ENCODE measurements around the gene ST6GAL2. TPM values are rescaled to one million over a fixed set of nuclear protein-coding genes. Genes with fewer than 3 reads are reported as not detected.

Gene ST6GAL2
- total and polyA plus RNA-seq, 2 experiments from 2014 or later, result 13.4 to 25.7 TPM

- Mint-ChIP-seq H3K27me3 (ENCODE audit: insufficient read depth, low read depth, poor library complexity) (peaks cover 2% of the 10 kb centered on the region), H3K36me3 (ENCODE audit: low read depth) (peaks cover 8% of the 10 kb centered on the region; the same call in 2 of the 3 replicates), H3K27ac (no peak overlapping the region), H3K4me1 (peaks cover 32% of the 10 kb centered on the region), H3K4me3 (no peak overlapping the region), H3K9me3 (peaks cover 12% of the 10 kb centered on the region; the same call in 2 of the 3 replicates)
- no peak overlapping the region for H2AFZ ChIP-seq
- ATAC-seq (no peak), DNase-seq (ENCODE audit: low spot score) (no peak)
- no peak overlapping the region for H3K4me3 ChIP-seq
- no peaks in the 10 kb centered on the region for H3K27me3 ChIP-seq (ENCODE audit: insufficient read depth)
- H3F3A ChIP-seq (replicated peaks; ENCODE audit: low read depth), result 0 out of 2 replicates have a peak, but pooled peaks cover 6% of the 10 kb centered on the region
- no peaks in the 10 kb centered on the region for H3K36me3 ChIP-seq (ENCODE audit: insufficient read depth)
- H3K4me2 ChIP-seq, result no peak overlapping the region
- TF ChIP-seq NANOG (IDR thresholded peaks at IDR 0.05; ENCODE audit: borderline replicate concordance) (no peak), STAT1 (IDR thresholded peaks at IDR 0.05; ENCODE audit: unreplicated experiment) (no peak), POLR2AphosphoS5 (IDR thresholded peaks at IDR 0.05; ENCODE audit: low read depth) (no peak), CREB1 (CRISPR knock-in tag; IDR thresholded peaks at IDR 0.05; ENCODE audit: low read depth) (no peak), ZNF114 (CRISPR knock-in tag; IDR thresholded peaks at IDR 0.05) (no peak), ZNF331 (CRISPR knock-in tag; IDR thresholded peaks at IDR 0.05; ENCODE audit: low read depth) (no peak), JUNB (IDR thresholded peaks at IDR 0.05; ENCODE audit: unreplicated experiment) (no peak), ETS1 (IDR thresholded peaks at IDR 0.05) (no peak), EZH2phosphoT487 (IDR thresholded peaks at IDR 0.05; ENCODE audit: unreplicated experiment) (no peak), EZH2 (IDR thresholded peaks at IDR 0.05; ENCODE audit: low read depth, unreplicated experiment) (no peak)
- TF ChIP-seq, protein P1, sequence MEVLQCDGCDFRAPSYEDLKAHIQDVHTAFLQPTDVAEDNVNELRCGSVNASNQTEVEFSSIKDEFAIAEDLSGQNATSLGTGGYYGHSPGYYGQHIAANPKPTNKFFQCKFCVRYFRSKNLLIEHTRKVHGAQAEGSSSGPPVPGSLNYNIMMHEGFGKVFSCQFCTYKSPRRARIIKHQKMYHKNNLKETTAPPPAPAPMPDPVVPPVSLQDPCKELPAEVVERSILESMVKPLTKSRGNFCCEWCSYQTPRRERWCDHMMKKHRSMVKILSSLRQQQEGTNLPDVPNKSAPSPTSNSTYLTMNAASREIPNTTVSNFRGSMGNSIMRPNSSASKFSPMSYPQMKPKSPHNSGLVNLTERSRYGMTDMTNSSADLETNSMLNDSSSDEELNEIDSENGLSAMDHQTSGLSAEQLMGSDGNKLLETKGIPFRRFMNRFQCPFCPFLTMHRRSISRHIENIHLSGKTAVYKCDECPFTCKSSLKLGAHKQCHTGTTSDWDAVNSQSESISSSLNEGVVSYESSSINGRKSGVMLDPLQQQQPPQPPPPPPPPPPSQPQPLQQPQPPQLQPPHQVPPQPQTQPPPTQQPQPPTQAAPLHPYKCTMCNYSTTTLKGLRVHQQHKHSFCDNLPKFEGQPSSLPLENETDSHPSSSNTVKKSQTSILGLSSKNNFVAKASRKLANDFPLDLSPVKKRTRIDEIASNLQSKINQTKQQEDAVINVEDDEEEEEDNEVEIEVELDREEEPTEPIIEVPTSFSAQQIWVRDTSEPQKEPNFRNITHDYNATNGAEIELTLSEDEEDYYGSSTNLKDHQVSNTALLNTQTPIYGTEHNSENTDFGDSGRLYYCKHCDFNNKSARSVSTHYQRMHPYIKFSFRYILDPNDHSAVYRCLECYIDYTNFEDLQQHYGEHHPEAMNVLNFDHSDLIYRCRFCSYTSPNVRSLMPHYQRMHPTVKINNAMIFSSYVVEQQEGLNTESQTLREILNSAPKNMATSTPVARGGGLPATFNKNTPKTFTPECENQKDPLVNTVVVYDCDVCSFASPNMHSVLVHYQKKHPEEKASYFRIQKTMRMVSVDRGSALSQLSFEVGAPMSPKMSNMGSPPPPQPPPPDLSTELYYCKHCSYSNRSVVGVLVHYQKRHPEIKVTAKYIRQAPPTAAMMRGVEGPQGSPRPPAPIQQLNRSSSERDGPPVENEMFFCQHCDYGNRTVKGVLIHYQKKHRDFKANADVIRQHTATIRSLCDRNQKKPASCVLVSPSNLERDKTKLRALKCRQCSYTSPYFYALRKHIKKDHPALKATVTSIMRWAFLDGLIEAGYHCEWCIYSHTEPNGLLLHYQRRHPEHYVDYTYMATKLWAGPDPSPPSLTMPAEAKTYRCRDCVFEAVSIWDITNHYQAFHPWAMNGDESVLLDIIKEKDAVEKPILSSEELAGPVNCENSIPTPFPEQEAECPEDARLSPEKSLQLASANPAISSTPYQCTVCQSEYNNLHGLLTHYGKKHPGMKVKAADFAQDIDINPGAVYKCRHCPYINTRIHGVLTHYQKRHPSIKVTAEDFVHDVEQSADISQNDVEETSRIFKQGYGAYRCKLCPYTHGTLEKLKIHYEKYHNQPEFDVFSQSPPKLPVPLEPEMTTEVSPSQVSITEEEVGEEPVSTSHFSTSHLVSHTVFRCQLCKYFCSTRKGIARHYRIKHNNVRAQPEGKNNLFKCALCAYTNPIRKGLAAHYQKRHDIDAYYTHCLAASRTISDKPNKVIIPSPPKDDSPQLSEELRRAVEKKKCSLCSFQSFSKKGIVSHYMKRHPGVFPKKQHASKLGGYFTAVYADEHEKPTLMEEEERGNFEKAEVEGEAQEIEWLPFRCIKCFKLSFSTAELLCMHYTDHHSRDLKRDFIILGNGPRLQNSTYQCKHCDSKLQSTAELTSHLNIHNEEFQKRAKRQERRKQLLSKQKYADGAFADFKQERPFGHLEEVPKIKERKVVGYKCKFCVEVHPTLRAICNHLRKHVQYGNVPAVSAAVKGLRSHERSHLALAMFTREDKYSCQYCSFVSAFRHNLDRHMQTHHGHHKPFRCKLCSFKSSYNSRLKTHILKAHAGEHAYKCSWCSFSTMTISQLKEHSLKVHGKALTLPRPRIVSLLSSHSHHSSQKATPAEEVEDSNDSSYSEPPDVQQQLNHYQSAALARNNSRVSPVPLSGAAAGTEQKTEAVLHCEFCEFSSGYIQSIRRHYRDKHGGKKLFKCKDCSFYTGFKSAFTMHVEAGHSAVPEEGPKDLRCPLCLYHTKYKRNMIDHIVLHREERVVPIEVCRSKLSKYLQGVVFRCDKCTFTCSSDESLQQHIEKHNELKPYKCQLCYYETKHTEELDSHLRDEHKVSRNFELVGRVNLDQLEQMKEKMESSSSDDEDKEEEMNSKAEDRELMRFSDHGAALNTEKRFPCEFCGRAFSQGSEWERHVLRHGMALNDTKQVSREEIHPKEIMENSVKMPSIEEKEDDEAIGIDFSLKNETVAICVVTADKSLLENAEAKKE (CRISPR knock-in tag; IDR thresholded peaks at IDR 0.05), result no peak
- TF ChIP-seq, protein P2, sequence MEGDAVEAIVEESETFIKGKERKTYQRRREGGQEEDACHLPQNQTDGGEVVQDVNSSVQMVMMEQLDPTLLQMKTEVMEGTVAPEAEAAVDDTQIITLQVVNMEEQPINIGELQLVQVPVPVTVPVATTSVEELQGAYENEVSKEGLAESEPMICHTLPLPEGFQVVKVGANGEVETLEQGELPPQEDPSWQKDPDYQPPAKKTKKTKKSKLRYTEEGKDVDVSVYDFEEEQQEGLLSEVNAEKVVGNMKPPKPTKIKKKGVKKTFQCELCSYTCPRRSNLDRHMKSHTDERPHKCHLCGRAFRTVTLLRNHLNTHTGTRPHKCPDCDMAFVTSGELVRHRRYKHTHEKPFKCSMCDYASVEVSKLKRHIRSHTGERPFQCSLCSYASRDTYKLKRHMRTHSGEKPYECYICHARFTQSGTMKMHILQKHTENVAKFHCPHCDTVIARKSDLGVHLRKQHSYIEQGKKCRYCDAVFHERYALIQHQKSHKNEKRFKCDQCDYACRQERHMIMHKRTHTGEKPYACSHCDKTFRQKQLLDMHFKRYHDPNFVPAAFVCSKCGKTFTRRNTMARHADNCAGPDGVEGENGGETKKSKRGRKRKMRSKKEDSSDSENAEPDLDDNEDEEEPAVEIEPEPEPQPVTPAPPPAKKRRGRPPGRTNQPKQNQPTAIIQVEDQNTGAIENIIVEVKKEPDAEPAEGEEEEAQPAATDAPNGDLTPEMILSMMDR (conservative IDR thresholded peaks at IDR 0.05; ENCODE audit: low read depth in 2 of 2), result no peak
- H3K4me1 ChIP-seq (ENCODE audit: insufficient read depth), result peaks cover 21% of the 10 kb centered on the region
- no peaks in the 10 kb centered on the region for H3K79me2 ChIP-seq (replicated peaks; ENCODE audit: insufficient read depth)
- H3K27ac ChIP-seq (ENCODE audit: low read depth), result no peak overlapping the region
- H4K20me1 ChIP-seq (replicated peaks; ENCODE audit: insufficient read depth), result no peaks in the 10 kb centered on the region
- H3K9me2 ChIP-seq (ENCODE audit: insufficient read depth), result peaks cover 17% of the 10 kb centered on the region
Observed at GRCh38 chr2:106758901-106759497, 127.0 kb downstream of the ST6GAL2 start.
